HCT116 (cell line): ENCODE data around the gene FADS6. TPM values are rescaled to one million over a fixed set of nuclear protein-coding genes. Genes with fewer than 3 reads are reported as not detected.
"Not testable (repeated sequence)": the region's sequence is repeated elsewhere in the genome, so short reads cannot be mapped to it uniquely, and the experiment has no call there.

Source experiments
- ATAC-seq: fragments of 200-7000 bp; cut with Tn5 transposase; 2 replicates; pipeline ENCODE4 v1.9.1; 2020; ENCODE audit warnings: mild to moderate bottlenecking, moderate library complexity
- BruUV-seq: library from RNA; stranded (reverse); fragments of 400-500 nt; replicated peaks from 2 replicates; lab custom pipeline; 2021; lab: Mats Ljungman, UMichigan
- CTCF ChIA-PET: fragments of 300-600 bp; sonication (Branson Sonifier 250); formaldehyde crosslinking; loops from one replicate; lab custom pipeline; 2021; ENCODE audit warnings: antibody characterized with exemption; lab: Charles Lee
- POLR2A ChIA-PET: fragments of 300-600, 350-600 bp; sonication (Branson Sonifier 250); formaldehyde crosslinking; loops from one replicate; lab custom pipeline; 2021; ENCODE audit warnings: antibody characterized with exemption; lab: Charles Lee
- RAD21 ChIA-PET, 2 experiments: fragments of 300-600 bp; sonication (Branson Sonifier 250); formaldehyde crosslinking; loops; one replicate each; lab custom pipeline; 2023; ENCODE audit warnings: low total read pairs in 2 of 2; ENCODE audit not compliant: uncharacterized antibody in 2 of 2, unreplicated experiment in 2 of 2, low non-redundant PET in 1 of 2; lab: Charles Lee
- DNase-seq: peaks from one replicate; pipeline ENCODE4 v3.0.0-alpha.2; 2010; ENCODE audit warnings: low read depth, low spot score
- H2AFZ ChIP-seq: fragments of 200-600 bp; shearing (Covaris generic), sonication (generic); 2 replicates; pipeline ENCODE4 v1.6.1; 2017; ENCODE audit warnings: low read depth, mixed run types, mixed read lengths, antibody characterized with exemption, low read length; ENCODE audit not compliant: poor library complexity, severe bottlenecking
- H3K27ac ChIP-seq: 2 replicates; pipeline ENCODE4 v1.5.1; 2012; ENCODE audit warnings: low read depth, low read length
- H3K27me3 ChIP-seq: fragments of 200-600 bp; sonication (generic); 2 replicates; pipeline ENCODE4 v1.6.1; 2016; ENCODE audit warnings: mixed run types, low read length, mixed read lengths; ENCODE audit not compliant: insufficient read depth
- H3K36me3 ChIP-seq, 2 experiments: fragments of 200-500 bp in 1 of 2; fragments of 200-600 bp in 1 of 2; sonication (Bioruptor generic) in 1 of 2; sonication (generic) in 1 of 2; 2 replicates each; pipeline versions ENCODE4 v1.5.1 to v1.6.1; 2014 to 2016; ENCODE audit warnings: low read length in 2 of 2, inconsistent platforms in 1 of 2, mixed read lengths in 1 of 2, mixed run types in 1 of 2; ENCODE audit not compliant: insufficient read depth in 2 of 2, control insufficient read depth in 1 of 2
- H3K4me1 ChIP-seq, 2 experiments: fragments of 200-600 bp in 1 of 2; sonication (generic) in 1 of 2; 2 replicates each; pipeline versions ENCODE4 v1.5.1 to v1.6.1; 2012 to 2017; ENCODE audit warnings: low read length in 2 of 2, inconsistent platforms in 1 of 2, mild to moderate bottlenecking in 1 of 2, mixed read lengths in 1 of 2, mixed run types in 1 of 2, moderate library complexity in 1 of 2; ENCODE audit not compliant: insufficient read depth in 2 of 2, control insufficient read depth in 1 of 2
- H3K4me2 ChIP-seq: fragments of 200-600 bp; sonication (generic); 2 replicates; pipeline ENCODE4 v1.6.1; 2017; ENCODE audit warnings: mixed run types, low read length, mixed read lengths
- H3K4me3 ChIP-seq, 2 experiments: fragments of 200-600 bp in 1 of 2; sonication (generic) in 1 of 2; replicated peaks in 1 of 2; 2 replicates each; pipeline ENCODE4 v1.5.1; 2011 to 2016; ENCODE audit warnings: low read length in 2 of 2, control low read depth in 1 of 2, low read depth in 1 of 2, mild to moderate bottlenecking in 1 of 2, mixed read lengths in 1 of 2, mixed run types in 1 of 2
- H3K79me2 ChIP-seq: fragments of 200-600 bp; sonication (generic); 2 replicates; pipeline ENCODE4 v1.6.1; 2017; ENCODE audit warnings: mild to moderate bottlenecking, mixed run types, low read length, moderate library complexity, mixed read lengths; ENCODE audit not compliant: insufficient read depth
- H3K9ac ChIP-seq: fragments of 200-600 bp; sonication (generic); 2 replicates; pipeline ENCODE4 v1.6.1; 2016; ENCODE audit warnings: low read length, mixed read lengths
- H3K9me2 ChIP-seq: fragments of 200-600 bp; sonication (generic), shearing (Covaris generic); 2 replicates; pipeline ENCODE4 v1.6.1; 2017; ENCODE audit warnings: mixed run types, mild to moderate bottlenecking, moderate library complexity; ENCODE audit not compliant: insufficient read depth
- H3K9me3 ChIP-seq, 2 experiments: fragments of 200-500 bp in 1 of 2; fragments of 200-600 bp in 1 of 2; sonication (Bioruptor generic) in 1 of 2; sonication (generic) in 1 of 2; 2 replicates each; pipeline ENCODE4 v1.6.1; 2014 to 2017; ENCODE audit warnings: low read length in 2 of 2, mixed read lengths in 2 of 2, inconsistent platforms in 1 of 2, low read depth in 1 of 2, mild to moderate bottlenecking in 1 of 2, mixed run types in 1 of 2, moderate library complexity in 1 of 2; ENCODE audit not compliant: control insufficient read depth in 1 of 2, insufficient read depth in 1 of 2
- H4K20me1 ChIP-seq: fragments of 200-600 bp; sonication (generic), shearing (Covaris generic); 2 replicates; pipeline ENCODE4 v1.6.1; 2017; ENCODE audit warnings: mixed run types, mild to moderate bottlenecking, moderate library complexity; ENCODE audit not compliant: insufficient read depth
- CBX3 ChIP-seq: IDR thresholded peaks from 2 replicates; pipeline ENCODE4 v1.6.1; 2012; ENCODE audit warnings: low read depth
- ELF1 ChIP-seq: IDR thresholded peaks from 2 replicates; pipeline ENCODE4 v1.6.1; 2012; ENCODE audit warnings: low read depth, borderline replicate concordance
- FOSL1 ChIP-seq: IDR thresholded peaks from 2 replicates; pipeline ENCODE4 v1.6.1; 2012; ENCODE audit warnings: low read depth
- JUND ChIP-seq: IDR thresholded peaks from 2 replicates; pipeline ENCODE4 v1.6.1; 2012
- POLR2A ChIP-seq: IDR thresholded peaks from 2 replicates; pipeline ENCODE4 v1.7.0; 2011; ENCODE audit warnings: borderline replicate concordance; ENCODE audit not compliant: insufficient read depth, insufficient read length; ENCODE audit errors: extremely low read depth
- POLR2AphosphoS5 ChIP-seq: IDR thresholded peaks from 2 replicates; pipeline ENCODE4 v1.6.1; 2011; ENCODE audit warnings: mild to moderate bottlenecking, low read depth, low read length, moderate library complexity
- SRF ChIP-seq: IDR thresholded peaks from 2 replicates; pipeline ENCODE4 v1.6.1; 2012; ENCODE audit warnings: low read depth
- YY1 ChIP-seq: IDR thresholded peaks from 2 replicates; pipeline ENCODE4 v1.6.1; 2011; ENCODE audit warnings: low read length, low read depth, moderate library complexity, mild to moderate bottlenecking; ENCODE audit not compliant: insufficient replicate concordance; ENCODE audit errors: extremely low read depth
- ZNF274 ChIP-seq: fragments of 200-500 bp; sonication (Bioruptor generic); IDR thresholded peaks from 2 replicates; pipeline ENCODE4 v1.6.1; 2014; ENCODE audit warnings: mild to moderate bottlenecking, low read depth, low read length, inconsistent platforms
- intact Hi-C: fragments of 100-400 bp; cut with micrococcal nuclease; formaldehyde crosslinking; loops from 2 replicates; pipeline ENCODE4 v1.10.0; 2022
- total RNA-seq: library from RNA; stranded (reverse); gene quantifications from one replicate; pipeline ENCODE4 v1.2.1, GENCODE V29; 2021; ENCODE audit not compliant: unreplicated experiment
- TF ChIP-seq, protein P1 (sequence below), 3 experiments: fragments of 200-600 bp in 1 of 3; sonication (generic) in 1 of 3; IDR thresholded peaks in 2 of 3; conservative IDR thresholded peaks in 1 of 3; 2 replicates each; pipeline ENCODE4 v1.5.1; 2012 to 2017; ENCODE audit warnings: low read depth in 2 of 3, low read length in 2 of 3, antibody characterized with exemption in 1 of 3, borderline replicate concordance in 1 of 3, control low read depth in 1 of 3, mild to moderate bottlenecking in 1 of 3, mixed read lengths in 1 of 3, mixed run types in 1 of 3, moderate library complexity in 1 of 3; ENCODE audit not compliant: insufficient read depth in 1 of 3

FADS6 gene
- total RNA-seq, 1 experiment from 2014 or later, result not detected

DNA sequence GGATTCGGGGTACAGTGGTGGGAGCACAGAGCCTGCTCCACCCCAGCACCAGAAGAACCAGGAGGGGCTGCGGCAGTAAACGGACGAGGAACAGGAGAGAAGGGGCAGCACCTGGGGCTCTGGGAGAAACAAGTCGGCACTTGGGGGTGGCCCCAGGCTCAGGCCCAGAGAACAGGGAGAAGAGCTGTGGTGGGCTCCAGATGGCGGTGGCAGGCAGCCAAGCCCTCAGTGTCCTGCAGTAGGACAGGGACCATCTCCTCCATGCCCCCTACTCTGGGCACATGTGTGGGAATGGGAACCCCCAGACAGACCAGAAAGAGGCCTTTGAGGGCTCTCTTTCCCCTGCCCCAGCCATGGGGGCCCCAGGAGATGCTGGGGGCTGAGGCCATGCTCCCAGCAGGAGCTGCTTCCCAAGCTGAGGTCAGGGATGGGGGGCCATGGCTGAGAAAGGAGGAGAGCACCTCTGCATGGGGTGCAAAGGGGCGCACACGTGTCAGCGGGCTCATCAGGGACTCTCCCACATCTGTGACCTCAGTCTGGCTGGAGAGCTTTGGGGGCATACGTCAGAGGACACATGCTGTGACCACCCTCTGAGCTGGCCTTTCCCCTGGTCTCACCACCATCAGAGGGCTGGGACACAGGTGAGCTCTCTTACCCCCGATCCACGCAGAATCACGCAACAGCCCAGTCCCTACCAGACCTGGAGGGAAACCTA, 22.9 kb upstream of the FADS6 start (continued):
- TF ChIP-seq, protein P1, sequence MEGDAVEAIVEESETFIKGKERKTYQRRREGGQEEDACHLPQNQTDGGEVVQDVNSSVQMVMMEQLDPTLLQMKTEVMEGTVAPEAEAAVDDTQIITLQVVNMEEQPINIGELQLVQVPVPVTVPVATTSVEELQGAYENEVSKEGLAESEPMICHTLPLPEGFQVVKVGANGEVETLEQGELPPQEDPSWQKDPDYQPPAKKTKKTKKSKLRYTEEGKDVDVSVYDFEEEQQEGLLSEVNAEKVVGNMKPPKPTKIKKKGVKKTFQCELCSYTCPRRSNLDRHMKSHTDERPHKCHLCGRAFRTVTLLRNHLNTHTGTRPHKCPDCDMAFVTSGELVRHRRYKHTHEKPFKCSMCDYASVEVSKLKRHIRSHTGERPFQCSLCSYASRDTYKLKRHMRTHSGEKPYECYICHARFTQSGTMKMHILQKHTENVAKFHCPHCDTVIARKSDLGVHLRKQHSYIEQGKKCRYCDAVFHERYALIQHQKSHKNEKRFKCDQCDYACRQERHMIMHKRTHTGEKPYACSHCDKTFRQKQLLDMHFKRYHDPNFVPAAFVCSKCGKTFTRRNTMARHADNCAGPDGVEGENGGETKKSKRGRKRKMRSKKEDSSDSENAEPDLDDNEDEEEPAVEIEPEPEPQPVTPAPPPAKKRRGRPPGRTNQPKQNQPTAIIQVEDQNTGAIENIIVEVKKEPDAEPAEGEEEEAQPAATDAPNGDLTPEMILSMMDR (IDR thresholded peaks at IDR 0.05 in 2 of 3, conservative IDR thresholded peaks at IDR 0.05 in 1 of 3; ENCODE audit: borderline replicate concordance in 1 of 3, insufficient read depth in 1 of 3, low read depth in 2 of 3, low read length in 2 of 3), result no peak
- TF ChIP-seq CBX3 (no peak), ELF1 (no peak), FOSL1 (no peak), ZNF274 (no peak), SRF (no peak), POLR2AphosphoS5 (no peak), JUND (no peak), YY1 (no peak), POLR2A (no peak)

DNA sequence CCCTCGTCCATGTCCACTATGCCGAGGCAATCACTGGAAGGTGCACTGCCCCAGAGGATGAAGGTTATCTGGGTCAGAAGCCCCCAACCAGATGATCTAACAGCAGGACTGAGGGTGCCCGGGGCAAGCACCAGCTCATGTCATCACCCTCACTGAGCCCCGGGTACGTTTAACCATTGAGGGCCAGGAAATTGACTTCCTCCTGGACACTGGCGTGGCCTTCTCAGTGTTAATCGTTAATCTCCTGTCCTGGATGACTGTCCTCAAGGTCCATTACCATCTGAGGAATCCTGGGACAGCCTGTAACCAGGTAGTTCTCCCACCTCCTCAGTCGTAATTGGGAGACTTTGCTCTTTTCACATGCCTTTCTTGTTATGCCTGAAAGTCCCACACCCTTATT, 18.0 kb upstream of the FADS6 start:
- H3K9ac ChIP-seq, ATAC-seq, H3K4me1 ChIP-seq, RAD21 ChIA-PET, BruUV-seq, H3K27ac ChIP-seq, H3K36me3 ChIP-seq, H3K4me3 ChIP-seq, H3K9me2 ChIP-seq, POLR2A ChIA-PET, H3K9me3 ChIP-seq, H3K27me3 ChIP-seq, CTCF ChIA-PET, DNase-seq, intact Hi-C loops, H4K20me1 ChIP-seq, H3K4me2 ChIP-seq, H3K79me2 ChIP-seq, H2AFZ ChIP-seq: not testable (repeated sequence)

DNA sequence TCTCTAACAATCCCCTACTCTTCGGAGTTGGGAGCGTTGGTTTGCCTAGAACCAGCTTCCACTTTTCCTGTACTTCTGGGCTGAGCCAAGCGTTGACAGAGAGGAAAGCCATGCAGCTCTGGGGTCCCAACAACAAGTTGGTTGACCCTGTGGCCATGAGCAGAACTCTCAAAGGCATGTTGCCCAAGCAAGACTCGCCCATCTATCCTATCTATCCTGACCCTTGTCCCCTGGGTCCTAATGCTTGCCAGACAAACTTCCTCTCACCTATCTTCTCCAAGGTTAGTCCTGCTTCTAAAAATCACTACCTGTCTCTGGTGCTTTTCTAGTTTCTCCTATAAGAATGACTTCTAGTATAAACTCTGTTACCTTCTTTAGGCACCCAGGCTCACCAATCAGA, 15.7 kb upstream of the FADS6 start:
- H2AFZ ChIP-seq, RAD21 ChIA-PET, CTCF ChIA-PET, H3K9ac ChIP-seq, H3K36me3 ChIP-seq, BruUV-seq, H3K4me2 ChIP-seq, H3K27me3 ChIP-seq, H3K9me3 ChIP-seq, DNase-seq, ATAC-seq, H3K79me2 ChIP-seq, H4K20me1 ChIP-seq, intact Hi-C loops, H3K9me2 ChIP-seq, H3K4me3 ChIP-seq, POLR2A ChIA-PET, H3K27ac ChIP-seq: not testable (repeated sequence)
- H3K4me1 ChIP-seq, result peaks cover 0 to 16% of the 10 kb centered on the region in 2 experiments; a peak in 2 of 4 replicates
